Measurements from ENCODE around the gene BEND6.

BEND6 gene

GRCh38 chr6:57069920-57070331 is 115.0 kb downstream of the BEND6 start:
- Histone ChIP-seq H3K27ac (no peak overlapping the region), H3K4me3 (no peak overlapping the region)

- no peak overlapping the region for H3K27ac ChIP-seq
- no peak overlapping the region for H3K4me3 ChIP-seq
Measured at GRCh38 chr6:57072108-57072507, 117.2 kb downstream of the BEND6 start.

GRCh38 chr6:57074383-57074782 is 119.5 kb downstream of the BEND6 start:
- no peak overlapping the region for H3K27ac ChIP-seq
- no peak overlapping the region for H3K4me3 ChIP-seq

- H3K27ac ChIP-seq = no peak overlapping the region
- no peak overlapping the region for H3K4me3 ChIP-seq
Measured at GRCh38 chr6:57075092-57075491, 120.2 kb downstream of the BEND6 start.

All from skin epidermis (tissue), 12 donors.